GM12892 (cell line): ENCODE data around the gene GSK3A.

ENCODE experiments used
- DNase-seq: peaks from one replicate; pipeline ENCODE4 v3.0.0; 2011; ENCODE audit not compliant: insufficient read length
- FAIRE-seq: peaks from 2 replicates; lab custom pipeline; 2011; peaks lifted over from hg19 to GRCh38; lab: Jason Lieb, UNC
- POLR2A ChIP-seq: IDR thresholded peaks from 2 replicates; pipeline ENCODE4 v1.6.1; 2011; ENCODE audit warnings: low read depth, low read length, control low read depth
- POLR2AphosphoS5 ChIP-seq: IDR thresholded peaks from 2 replicates; pipeline ENCODE4 v1.6.1; 2011; ENCODE audit warnings: low read depth, low read length, control low read depth
- TAF1 ChIP-seq: IDR thresholded peaks from 2 replicates; pipeline ENCODE4 v1.6.1; 2011; ENCODE audit warnings: low read depth, mild to moderate bottlenecking, control low read depth, low read length, borderline replicate concordance

The GSK3A gene

DNA sequence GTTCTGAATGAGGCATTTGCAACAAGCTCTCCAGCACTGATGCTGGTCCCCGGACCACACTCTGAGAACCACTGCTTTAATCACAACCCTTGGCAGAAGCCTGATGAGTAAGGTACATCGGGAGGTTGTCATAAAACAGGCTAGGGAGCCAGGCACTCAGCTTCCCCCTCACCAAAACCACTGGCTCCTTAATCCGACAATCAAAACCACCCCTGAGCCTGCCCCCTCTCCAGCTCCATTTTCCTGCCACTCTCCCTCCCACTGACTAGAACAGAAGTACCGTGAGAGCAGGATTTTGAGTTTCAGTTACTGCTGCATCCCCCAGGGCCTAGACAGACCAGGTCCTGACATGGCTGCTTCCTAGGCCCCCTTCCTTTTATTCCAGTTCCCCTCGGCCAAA, 7.2 kb downstream of the GSK3A start:
- no peak for DNase-seq
- no peak for FAIRE-seq
- TF ChIP-seq POLR2A, result no peak
- no peak for TF ChIP-seq POLR2AphosphoS5
- no peak for TF ChIP-seq TAF1

DNA sequence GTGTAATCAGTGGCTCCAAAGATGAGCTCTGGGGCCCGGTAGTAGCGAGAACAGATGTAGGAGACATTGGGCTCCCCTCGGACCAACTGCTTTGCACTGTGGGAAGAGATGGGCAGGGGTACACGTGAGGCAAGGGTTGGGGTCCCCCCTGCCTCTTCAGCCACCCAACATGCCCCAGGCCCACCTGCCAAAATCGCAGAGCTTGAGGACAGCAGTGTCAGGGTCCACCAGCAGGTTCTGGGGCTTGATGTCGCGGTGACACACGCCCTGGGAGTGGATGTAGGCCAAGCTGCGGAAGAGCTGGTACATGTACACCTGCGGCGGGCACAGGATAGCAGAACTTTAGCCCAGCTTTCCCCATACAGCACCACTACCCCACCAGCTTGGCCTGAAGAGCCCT, 8.0 kb downstream of the GSK3A start:
- FAIRE-seq, result no peak

DNA sequence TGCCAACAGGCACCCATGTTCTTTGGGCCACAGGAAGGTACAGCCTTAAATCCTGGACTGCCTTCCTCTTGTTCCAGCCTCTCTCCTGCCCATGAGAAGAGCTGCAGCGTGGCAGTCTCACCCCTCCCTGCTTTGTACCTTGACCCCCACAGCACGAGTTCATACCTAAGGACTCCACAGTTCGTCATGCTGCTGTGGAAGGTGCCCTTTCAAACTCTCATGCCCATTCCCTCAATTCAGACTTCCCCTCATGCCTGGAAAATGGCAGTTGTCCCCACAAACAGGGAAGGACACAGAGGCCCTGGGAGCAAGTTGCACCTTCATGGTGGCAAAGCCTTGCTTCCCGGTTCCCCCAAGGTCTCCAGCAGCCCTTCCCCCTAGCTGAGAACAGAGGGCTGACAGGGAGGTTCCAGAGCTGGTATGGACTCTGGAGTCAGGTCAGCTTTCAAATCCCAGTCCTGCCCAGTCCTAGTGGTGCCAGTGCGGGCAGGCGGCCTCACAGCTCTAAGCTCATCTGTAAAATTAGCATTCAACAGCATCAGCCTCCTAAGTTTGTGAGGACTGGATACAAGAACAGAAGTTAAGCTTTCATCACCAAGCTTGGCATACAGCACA, 8.6 kb downstream of the GSK3A start:
- FAIRE-seq (no peak), DNase-seq (no peak)
- TF ChIP-seq POLR2A (no peak), TAF1 (no peak), POLR2AphosphoS5 (no peak)

More for the DNA sequence above, 8.0 kb downstream of the GSK3A start:
- no peak for DNase-seq
- TF ChIP-seq POLR2AphosphoS5 (no peak), POLR2A (no peak; the same call in 1 of the 2 replicates), TAF1 (no peak)

DNA sequence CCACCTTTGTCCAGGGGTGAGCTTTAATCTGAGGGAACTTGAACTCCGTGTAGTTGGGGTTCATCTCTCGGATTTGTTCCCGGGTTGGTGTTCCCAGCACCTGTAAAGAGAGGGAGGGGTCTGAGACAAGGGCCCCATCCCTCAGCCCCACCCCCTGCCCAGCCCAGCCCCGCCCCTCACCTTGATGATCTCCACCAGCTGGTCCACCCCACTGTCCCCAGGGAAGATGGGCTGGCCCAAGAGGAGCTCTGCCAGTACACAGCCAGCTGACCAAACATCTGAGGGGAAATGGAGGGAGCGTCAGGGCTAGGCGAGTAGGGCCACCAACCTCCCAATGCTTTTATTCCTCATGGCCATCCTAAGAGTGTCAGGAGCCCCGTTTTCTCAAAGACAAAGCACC, 9.3 kb downstream of the GSK3A start:
- FAIRE-seq (no peak), DNase-seq (peak; percentile 17)
- TF ChIP-seq POLR2A, result no peak
- no peak for TF ChIP-seq POLR2AphosphoS5
- no peak for TF ChIP-seq TAF1

DNA sequence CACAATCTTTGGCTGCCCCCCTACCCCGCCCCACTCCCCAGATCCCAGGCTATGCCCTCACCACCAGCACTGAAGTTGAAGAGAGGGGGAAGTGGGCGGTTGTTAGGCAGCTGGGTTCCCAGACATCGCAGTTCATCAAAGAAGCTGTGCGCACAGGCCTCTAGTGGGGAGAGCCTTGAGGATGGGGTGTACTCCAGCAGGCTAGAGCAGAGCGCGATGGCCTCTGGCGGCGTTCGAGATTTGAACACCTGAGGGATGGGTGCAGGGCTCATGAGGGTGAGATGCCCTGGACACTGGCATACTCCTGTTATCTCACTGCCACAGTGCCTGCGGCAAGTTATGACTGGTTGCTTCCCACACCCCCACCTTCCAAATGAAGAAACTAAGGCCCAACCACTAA, 10.0 kb downstream of the GSK3A start:
- no peak for TF ChIP-seq POLR2A
- TF ChIP-seq POLR2AphosphoS5, result no peak
- TF ChIP-seq TAF1, result no peak
- FAIRE-seq (no peak), DNase-seq (no peak)

DNA sequence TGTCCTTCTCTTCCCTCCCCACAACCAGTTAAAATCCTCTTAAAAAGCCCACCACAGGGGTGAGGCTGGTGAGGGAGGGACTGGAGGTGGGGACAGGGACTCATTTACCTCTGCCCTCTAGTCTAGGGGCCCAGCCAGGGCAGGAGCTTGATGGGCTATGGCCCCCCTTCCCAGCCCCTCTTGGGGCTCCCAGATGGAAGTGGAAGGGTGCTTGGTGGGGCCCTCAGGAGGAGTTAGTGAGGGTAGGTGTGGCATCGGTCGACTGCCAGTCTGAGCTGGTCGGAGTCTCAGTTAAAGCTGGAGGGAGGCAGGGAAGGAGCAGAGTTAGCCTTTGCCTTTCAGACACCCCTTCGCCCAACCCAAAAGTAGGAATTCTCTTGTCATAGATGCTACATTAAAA, 11.8 kb downstream of the GSK3A start:
- FAIRE-seq, result no peak
- no peak for TF ChIP-seq TAF1
- no peak for TF ChIP-seq POLR2A
- no peak for TF ChIP-seq POLR2AphosphoS5
- no peak for DNase-seq

DNA sequence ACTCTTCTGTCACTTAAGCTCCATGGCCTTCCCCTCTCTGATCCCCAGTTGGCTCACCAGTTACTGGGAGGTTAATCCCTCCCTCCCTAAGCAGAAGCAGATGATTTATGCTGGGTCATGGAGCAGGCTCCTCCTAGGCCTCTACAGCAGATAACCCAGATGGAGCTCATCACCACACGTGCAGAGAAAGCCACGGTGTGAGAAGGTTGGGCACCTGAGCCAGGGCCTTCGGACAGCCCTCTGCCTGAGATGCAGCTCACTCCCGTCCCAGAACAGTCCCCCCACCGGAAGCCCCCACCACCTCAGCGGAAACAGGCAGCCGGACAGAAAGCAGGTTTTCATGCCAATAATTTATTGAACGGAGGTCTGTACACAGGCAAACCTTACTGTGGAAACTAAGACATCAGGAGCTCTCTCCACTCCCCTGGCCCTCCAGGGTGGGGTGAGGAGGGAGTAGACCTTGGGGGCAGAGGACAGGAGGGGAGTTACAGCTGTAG, 12.5 kb downstream of the GSK3A start:
- no peak for TF ChIP-seq POLR2AphosphoS5
- TF ChIP-seq POLR2A, result peak; percentile 21; the same call in 1 of the 2 replicates
- TF ChIP-seq TAF1, result no peak
- FAIRE-seq (no peak), DNase-seq (no peak)

DNA sequence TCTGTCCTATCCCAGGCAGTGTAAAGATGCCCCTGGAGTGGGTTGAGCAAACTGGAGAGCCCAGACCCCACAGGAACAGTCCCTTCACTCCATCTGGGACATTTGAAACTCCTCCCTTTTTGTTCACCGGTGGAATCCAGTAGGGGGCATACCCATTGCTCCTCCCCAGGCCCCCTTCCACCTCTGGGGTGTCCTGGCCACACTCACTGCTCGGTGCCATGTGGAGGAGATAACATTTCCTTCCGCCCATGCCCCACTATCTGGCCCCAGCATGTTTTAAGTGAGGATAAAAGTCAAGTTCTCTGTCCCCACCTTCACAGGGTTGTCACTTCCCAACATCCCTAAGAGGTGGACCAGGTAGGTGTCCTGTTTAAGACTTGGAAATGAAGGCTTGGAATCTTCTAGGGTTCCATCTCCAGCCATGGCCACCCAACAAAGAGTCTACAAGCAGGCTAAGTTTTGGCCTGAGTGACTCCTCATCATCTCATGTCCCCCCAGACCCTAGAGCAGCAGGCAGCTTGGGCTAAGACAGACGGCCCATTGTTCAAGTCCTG, 13.0 kb downstream of the GSK3A start:
- FAIRE-seq (no peak), DNase-seq (no peak)
- TF ChIP-seq POLR2AphosphoS5 (no peak), POLR2A (no peak)

DNA sequence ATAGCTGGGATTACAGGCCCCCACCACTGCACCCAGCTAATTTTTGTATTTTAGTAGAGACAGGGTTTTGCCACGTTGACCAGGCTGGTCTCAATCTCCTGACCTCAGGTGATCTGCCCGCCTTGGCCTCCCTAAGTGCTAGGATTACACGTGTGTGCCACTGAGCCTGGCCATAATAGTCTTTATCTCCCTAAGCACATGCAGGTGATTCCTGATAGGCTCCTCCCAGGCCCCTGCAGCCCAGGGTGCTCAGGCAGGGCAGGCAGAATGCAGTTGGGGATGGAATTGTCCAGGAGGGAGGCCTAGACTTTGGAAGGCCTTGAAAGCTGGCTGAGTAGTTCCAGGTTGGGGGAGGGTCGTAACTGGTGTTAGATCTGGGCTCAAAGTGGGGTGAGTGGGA, 13.8 kb downstream of the GSK3A start:
- TF ChIP-seq POLR2A (no peak), TAF1 (no peak), POLR2AphosphoS5 (no peak)
- FAIRE-seq (no peak), DNase-seq (no peak)

DNA sequence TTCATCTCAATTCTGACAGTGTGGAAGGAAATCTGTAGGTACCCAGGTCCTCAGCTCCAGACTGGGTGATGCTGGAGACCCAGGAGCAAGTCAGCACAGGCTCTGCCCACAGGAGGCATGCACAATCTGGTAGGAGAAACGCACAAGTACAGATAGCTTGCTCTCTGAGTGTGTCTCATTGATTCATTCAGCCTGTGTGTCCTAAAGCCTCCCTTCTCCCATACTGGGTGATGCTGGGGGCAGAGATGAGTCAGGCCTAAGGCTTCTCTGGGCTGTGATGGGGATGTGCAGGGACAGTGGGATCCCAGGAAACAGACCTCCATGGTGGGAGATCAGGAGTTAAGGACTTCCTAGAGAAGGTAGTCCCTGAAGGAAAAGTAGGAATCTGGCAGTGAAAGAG, 15.5 kb downstream of the GSK3A start:
- no peak for TF ChIP-seq POLR2A
- TF ChIP-seq POLR2AphosphoS5, result no peak
- TF ChIP-seq TAF1, result no peak
- DNase-seq (no peak), FAIRE-seq (no peak)

DNA sequence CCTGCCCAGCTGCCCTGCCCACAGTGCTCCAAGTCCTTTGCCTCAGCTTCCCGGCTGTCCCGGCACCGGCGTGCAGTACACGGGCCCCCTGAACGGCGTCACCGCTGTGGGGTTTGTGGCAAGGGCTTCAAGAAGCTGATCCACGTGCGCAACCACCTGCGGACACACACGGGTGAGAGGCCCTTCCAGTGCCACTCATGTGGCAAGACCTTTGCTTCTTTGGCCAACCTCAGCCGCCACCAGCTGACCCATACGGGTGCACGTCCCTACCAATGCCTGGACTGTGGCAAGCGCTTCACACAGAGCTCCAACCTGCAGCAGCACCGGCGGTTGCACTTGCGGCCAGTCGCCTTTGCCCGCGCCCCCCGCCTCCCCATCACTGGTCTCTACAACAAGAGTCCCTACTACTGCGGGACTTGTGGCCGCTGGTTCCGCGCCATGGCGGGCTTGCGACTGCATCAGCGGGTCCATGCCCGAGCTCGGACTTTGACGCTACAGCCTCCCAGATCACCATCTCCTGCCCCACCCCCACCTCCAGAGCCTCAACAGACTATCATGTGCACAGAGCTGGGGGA, 16.6 kb downstream of the GSK3A start:
- TF ChIP-seq TAF1, result no peak
- DNase-seq, result no peak
- FAIRE-seq, result no peak
